ENCODE results near the gene RNU6-7. TPM values are rescaled to one million over a fixed set of nuclear protein-coding genes. Genes with fewer than 3 reads are reported as not detected.

Gene RNU6-7
- total and polyA plus RNA-seq, 2 experiments from 2014 or later, result not detected

DNA sequence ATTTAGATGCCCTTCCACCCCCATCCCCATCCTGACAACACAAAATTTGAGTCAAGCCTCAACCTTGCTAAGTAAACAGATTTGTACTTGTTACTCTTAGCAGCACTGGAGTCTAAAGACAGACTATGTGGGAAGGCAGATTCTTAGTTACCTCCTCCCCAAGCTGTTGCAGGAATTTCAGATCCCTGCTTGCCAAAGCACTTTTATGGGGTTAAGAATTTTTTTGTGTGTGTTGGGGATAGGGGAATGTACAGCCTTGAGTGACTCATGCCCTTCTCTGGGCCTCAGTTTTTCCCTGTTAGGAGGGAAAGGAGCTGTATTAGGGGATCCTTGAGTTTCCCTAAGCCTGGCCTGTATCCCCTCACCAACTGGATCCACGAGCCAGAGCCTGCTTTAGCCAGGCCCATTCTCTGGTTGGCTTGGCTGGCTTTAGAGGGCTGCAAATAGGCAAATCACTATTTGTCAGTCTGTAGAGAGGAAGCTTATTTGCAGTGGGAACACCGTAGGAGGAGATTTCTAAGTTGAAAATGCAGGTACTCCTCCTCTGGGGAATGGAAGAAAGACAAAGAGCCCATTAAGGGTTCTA is 28.9 kb downstream of the RNU6-7 start:
- no peak for DNase-seq (ENCODE audit: low spot score)

DNA sequence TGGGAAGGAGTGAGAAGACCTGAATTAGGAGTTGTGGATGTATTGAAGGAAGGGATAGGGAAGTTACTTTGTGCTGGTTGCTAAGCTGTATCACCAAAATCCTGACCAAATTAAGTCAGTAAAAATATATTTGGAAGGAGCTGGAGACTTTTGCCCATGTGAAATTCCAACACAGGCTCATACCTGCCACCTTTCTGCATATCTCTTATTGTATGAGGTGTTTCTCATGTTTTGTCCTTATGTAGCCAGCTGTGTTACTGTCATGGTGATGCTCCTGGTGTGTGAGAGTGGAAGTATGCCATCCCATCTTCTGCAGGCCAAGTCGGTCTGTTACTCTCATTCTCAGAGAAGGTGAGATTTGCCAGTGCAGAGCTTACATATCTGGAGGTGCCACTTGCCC is 30.6 kb downstream of the RNU6-7 start:
- Histone ChIP-seq H4K20me1 (ENCODE audit: insufficient read depth, poor library complexity, severe bottlenecking) (no peaks in the 10 kb centered on the region), H3K4me2 (no peak overlapping the region), H3K9me2 (replicated peaks; ENCODE audit: insufficient read depth) (no peaks in the 10 kb centered on the region), H3K79me2 (no peaks in the 10 kb centered on the region), H3K4me3 (no peak overlapping the region), H3K27me3 (no peaks in the 10 kb centered on the region), H3K9me3 (ENCODE audit: low read depth) (no peaks in the 10 kb centered on the region), H3K4me1 (ENCODE audit: insufficient read depth) (peaks cover 7% of the 10 kb centered on the region), H3K36me3 (replicated peaks; ENCODE audit: insufficient read depth, low read depth) (no peaks in the 10 kb centered on the region), H3K27ac (no peak overlapping the region), H2AFZ (no peak overlapping the region)
- 93% methylated on average over 1 of the region's 1 CpG for WGBS (ENCODE audit: low lambda C conversion rate, missing lambda C conversion rate)
- no peak for DNase-seq (ENCODE audit: low spot score)
- no peak for TF ChIP-seq EZH2phosphoT487 (IDR thresholded peaks at IDR 0.05; ENCODE audit: low read depth, severe bottlenecking, unreplicated experiment)
- TF ChIP-seq EZH2 (IDR thresholded peaks at IDR 0.05; ENCODE audit: borderline replicate concordance), result no peak
- TF ChIP-seq, protein P1, sequence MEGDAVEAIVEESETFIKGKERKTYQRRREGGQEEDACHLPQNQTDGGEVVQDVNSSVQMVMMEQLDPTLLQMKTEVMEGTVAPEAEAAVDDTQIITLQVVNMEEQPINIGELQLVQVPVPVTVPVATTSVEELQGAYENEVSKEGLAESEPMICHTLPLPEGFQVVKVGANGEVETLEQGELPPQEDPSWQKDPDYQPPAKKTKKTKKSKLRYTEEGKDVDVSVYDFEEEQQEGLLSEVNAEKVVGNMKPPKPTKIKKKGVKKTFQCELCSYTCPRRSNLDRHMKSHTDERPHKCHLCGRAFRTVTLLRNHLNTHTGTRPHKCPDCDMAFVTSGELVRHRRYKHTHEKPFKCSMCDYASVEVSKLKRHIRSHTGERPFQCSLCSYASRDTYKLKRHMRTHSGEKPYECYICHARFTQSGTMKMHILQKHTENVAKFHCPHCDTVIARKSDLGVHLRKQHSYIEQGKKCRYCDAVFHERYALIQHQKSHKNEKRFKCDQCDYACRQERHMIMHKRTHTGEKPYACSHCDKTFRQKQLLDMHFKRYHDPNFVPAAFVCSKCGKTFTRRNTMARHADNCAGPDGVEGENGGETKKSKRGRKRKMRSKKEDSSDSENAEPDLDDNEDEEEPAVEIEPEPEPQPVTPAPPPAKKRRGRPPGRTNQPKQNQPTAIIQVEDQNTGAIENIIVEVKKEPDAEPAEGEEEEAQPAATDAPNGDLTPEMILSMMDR (IDR thresholded peaks at IDR 0.05; ENCODE audit: poor library complexity), result no peak

More for the DNA sequence above, 28.9 kb downstream of the RNU6-7 start:
- Histone ChIP-seq H3K27me3 (no peaks in the 10 kb centered on the region), H3K36me3 (replicated peaks; ENCODE audit: insufficient read depth, low read depth) (no peaks in the 10 kb centered on the region), H3K4me2 (no peak overlapping the region), H3K27ac (no peak overlapping the region), H3K4me3 (no peak overlapping the region), H3K9me3 (ENCODE audit: low read depth) (no peaks in the 10 kb centered on the region), H3K4me1 (ENCODE audit: insufficient read depth) (peaks cover 17% of the 10 kb centered on the region), H3K9me2 (replicated peaks; ENCODE audit: insufficient read depth) (no peaks in the 10 kb centered on the region), H4K20me1 (ENCODE audit: insufficient read depth, poor library complexity, severe bottlenecking) (no peaks in the 10 kb centered on the region), H2AFZ (no peak overlapping the region), H3K79me2 (no peaks in the 10 kb centered on the region)
- TF ChIP-seq EZH2phosphoT487 (IDR thresholded peaks at IDR 0.05; ENCODE audit: low read depth, severe bottlenecking, unreplicated experiment) (no peak), EZH2 (IDR thresholded peaks at IDR 0.05; ENCODE audit: borderline replicate concordance) (no peak)
- TF ChIP-seq, protein P1 (IDR thresholded peaks at IDR 0.05; ENCODE audit: poor library complexity), result no peak
- 80% methylated on average over 2 of the region's 2 CpGs for WGBS (ENCODE audit: low lambda C conversion rate, missing lambda C conversion rate)

DNA sequence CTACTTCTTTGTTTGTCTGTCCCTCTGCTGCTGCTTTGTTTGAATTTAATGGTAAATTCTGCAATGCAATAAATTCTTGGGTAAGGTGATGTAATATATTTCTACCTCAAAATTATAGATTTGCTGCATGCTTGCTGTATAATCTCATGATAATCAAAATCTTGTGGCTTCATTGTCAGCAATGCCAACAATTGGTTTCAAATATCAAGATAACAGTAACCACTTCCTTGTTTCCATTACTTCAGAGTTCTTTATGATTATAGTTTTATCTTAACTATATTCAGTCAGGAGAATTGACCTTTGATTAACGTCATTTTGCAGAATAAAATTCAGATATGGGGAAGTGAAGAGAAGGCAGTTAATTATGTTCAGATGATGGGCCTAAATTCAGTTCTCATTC is 31.4 kb downstream of the RNU6-7 start:
- H3K36me3 ChIP-seq (replicated peaks; ENCODE audit: insufficient read depth, low read depth), result no peaks in the 10 kb centered on the region
- DNase-seq (ENCODE audit: low spot score), result no peak
- no peaks in the 10 kb centered on the region for H4K20me1 ChIP-seq (ENCODE audit: insufficient read depth, poor library complexity, severe bottlenecking)
- TF ChIP-seq, protein P1 (IDR thresholded peaks at IDR 0.05; ENCODE audit: poor library complexity), result no peak
- TF ChIP-seq EZH2 (IDR thresholded peaks at IDR 0.05; ENCODE audit: borderline replicate concordance) (no peak), EZH2phosphoT487 (IDR thresholded peaks at IDR 0.05; ENCODE audit: low read depth, severe bottlenecking, unreplicated experiment) (no peak)
- no peak overlapping the region for H3K4me3 ChIP-seq
- no peaks in the 10 kb centered on the region for H3K79me2 ChIP-seq
- H3K27ac ChIP-seq, result no peak overlapping the region
- no peak overlapping the region for H3K4me2 ChIP-seq
- H2AFZ ChIP-seq, result no peak overlapping the region
- no peaks in the 10 kb centered on the region for H3K9me3 ChIP-seq (ENCODE audit: low read depth)
- peaks cover 7% of the 10 kb centered on the region for H3K4me1 ChIP-seq (ENCODE audit: insufficient read depth)
- H3K9me2 ChIP-seq (replicated peaks; ENCODE audit: insufficient read depth), result no peaks in the 10 kb centered on the region
- 78% methylated on average over 1 of the region's 1 CpG for WGBS (ENCODE audit: low lambda C conversion rate, missing lambda C conversion rate)
- H3K27me3 ChIP-seq, result no peaks in the 10 kb centered on the region

Data from hepatocyte (in vitro differentiated cells).